HepG2 (cell line): ENCODE data around the gene SKIL. TPM values are rescaled to one million over a fixed set of nuclear protein-coding genes. Genes with fewer than 3 reads are reported as not detected.

Source experiments
- CENPX ChIP-seq: sonication (generic); formaldehyde crosslinking; IDR thresholded peaks from 2 replicates; pipeline ENCODE4 v1.9.0; 2021; ENCODE audit warnings: mild to moderate bottlenecking, missing genetic modification reagents, moderate library complexity
- EEA1 ChIP-seq: sonication (generic); formaldehyde crosslinking; IDR thresholded peaks from 2 replicates; pipeline ENCODE4 v1.5.1; 2020; ENCODE audit warnings: mild to moderate bottlenecking, missing genetic modification reagents, borderline replicate concordance
- FOXP1 ChIP-seq, 2 experiments: fragments of 450-650 bp in 1 of 2; IDR thresholded peaks; 2 replicates each; pipeline ENCODE4 v1.6.1; 2017 to 2018; ENCODE audit warnings: antibody characterized with exemption in 1 of 2
- MBNL3 ChIP-seq: fragments of 250-450 bp; sonication (Bioruptor Pico); conservative IDR thresholded peaks from 2 replicates; pipeline ENCODE4 v1.8.0; 2022; ENCODE audit warnings: mild to moderate bottlenecking, inconsistent platforms
- MYC ChIP-seq: sonication (generic); formaldehyde crosslinking; IDR thresholded peaks from 2 replicates; pipeline ENCODE4 v1.9.0; 2021; ENCODE audit warnings: missing genetic modification reagents, borderline replicate concordance
- NFIB ChIP-seq: sonication (generic); formaldehyde crosslinking; IDR thresholded peaks from 2 replicates; pipeline ENCODE4 v1.9.0; 2021; ENCODE audit warnings: missing genetic modification reagents, mild to moderate bottlenecking, borderline replicate concordance
- NR1H2 ChIP-seq: sonication (generic); formaldehyde crosslinking; IDR thresholded peaks from 2 replicates; pipeline ENCODE4 v1.8.1; 2022; ENCODE audit warnings: low read depth, missing genetic modification reagents, borderline replicate concordance
- SOX13 ChIP-seq, 3 experiments: fragments of 450-650 bp in 1 of 3; sonication (generic) in 1 of 3; formaldehyde crosslinking in 1 of 3; IDR thresholded peaks in 2 of 3; conservative IDR thresholded peaks in 1 of 3; 2 replicates each; pipeline versions ENCODE4 v1.5.0 to v1.6.1; 2016 to 2020; ENCODE audit warnings: antibody characterized with exemption in 1 of 3, mild to moderate bottlenecking in 1 of 3, missing compliant biosample characterization in 1 of 3, missing genetic modification reagents in 1 of 3, moderate library complexity in 1 of 3
- SOX6 ChIP-seq, 2 experiments: fragments of 450-650 bp in 1 of 2; sonication (generic) in 1 of 2; formaldehyde crosslinking in 1 of 2; IDR thresholded peaks; 2 replicates each; pipeline versions ENCODE4 v1.4.0 to v1.6.1; 2017 to 2020; ENCODE audit warnings: antibody characterized with exemption in 1 of 2, mild to moderate bottlenecking in 1 of 2, missing genetic modification reagents in 1 of 2
- SYNCRIP ChIP-seq: fragments of 200-400 bp; formaldehyde crosslinking; IDR thresholded peaks from 2 replicates; pipeline ENCODE4 v1.6.1; 2018; ENCODE audit warnings: mild to moderate bottlenecking, low read depth, low read length; ENCODE audit not compliant: insufficient read depth
- ZNF777 ChIP-seq: sonication (generic); formaldehyde crosslinking; IDR thresholded peaks from 2 replicates; pipeline ENCODE4 v1.4.0; 2020; ENCODE audit warnings: missing genetic modification reagents
- ZSCAN25 ChIP-seq: sonication (generic); formaldehyde crosslinking; IDR thresholded peaks from 2 replicates; pipeline ENCODE4 v1.8.0; 2022; ENCODE audit warnings: mild to moderate bottlenecking, missing genetic modification reagents
- polyA plus RNA-seq, 8 experiments: library from polyadenylated mRNA; depleted of rRNA in 3 of 8; stranded (reverse) in 7 of 8; unstranded in 1 of 8; fragments of >200 nt; fragmentation: Illumina TruSeq in 4 of 8; extraction: Trizol in 4 of 8; gene quantifications; 2 replicates each; pipeline versions ENCODE4 v1.2.1 to v1.2.3, GENCODE V29; 2011 to 2016; ENCODE audit warnings: low read depth in 4 of 8, missing spikeins in 1 of 8, mixed read lengths in 1 of 8; ENCODE audit not compliant: insufficient read depth in 1 of 8
- total RNA-seq, 5 experiments: library from RNA; depleted of rRNA; stranded (reverse); fragments of >200 nt; fragmentation: Illumina TruSeq; extraction: Trizol; gene quantifications; 2 replicates each; pipeline ENCODE4 v1.2.3, GENCODE V29; 2016; ENCODE audit warnings: low read depth in 1 of 5
- TF ChIP-seq, protein P1 (sequence below): conservative IDR thresholded peaks from 2 replicates; pipeline ENCODE4 v1.6.1; 2018; ENCODE audit warnings: missing genetic modification reagents
- TF ChIP-seq, protein P2 (sequence below), 2 experiments: sonication (generic) in 1 of 2; formaldehyde crosslinking in 1 of 2; IDR thresholded peaks; 2 replicates each; pipeline versions ENCODE4 v1.4.0 to v1.6.1; 2018 to 2020; ENCODE audit warnings: missing genetic modification reagents in 2 of 2, borderline replicate concordance in 1 of 2, low read depth in 1 of 2, mild to moderate bottlenecking in 1 of 2, missing biosample characterization in 1 of 2
- TF ChIP-seq, protein P3 (sequence below): sonication (generic); formaldehyde crosslinking; IDR thresholded peaks from 2 replicates; pipeline ENCODE4 v1.4.0; 2020; ENCODE audit warnings: mild to moderate bottlenecking, missing genetic modification reagents, borderline replicate concordance
- TF ChIP-seq, protein P4 (sequence below): sonication (generic); formaldehyde crosslinking; IDR thresholded peaks from 2 replicates; pipeline ENCODE4; 2020; ENCODE audit warnings: missing genetic modification reagents, mild to moderate bottlenecking, borderline replicate concordance
- TF ChIP-seq, protein P5 (sequence below): sonication (generic); formaldehyde crosslinking; IDR thresholded peaks from 2 replicates; pipeline ENCODE4 v1.4.0; 2020; ENCODE audit warnings: missing genetic modification reagents, low read depth, mild to moderate bottlenecking, borderline replicate concordance

The SKIL gene
- total and polyA plus RNA-seq, 2 of the 13 experiments (the other 11 are each of a cell fraction or from before 2014, with no cell fraction given) = 5.2 to 20.7 TPM

DNA sequence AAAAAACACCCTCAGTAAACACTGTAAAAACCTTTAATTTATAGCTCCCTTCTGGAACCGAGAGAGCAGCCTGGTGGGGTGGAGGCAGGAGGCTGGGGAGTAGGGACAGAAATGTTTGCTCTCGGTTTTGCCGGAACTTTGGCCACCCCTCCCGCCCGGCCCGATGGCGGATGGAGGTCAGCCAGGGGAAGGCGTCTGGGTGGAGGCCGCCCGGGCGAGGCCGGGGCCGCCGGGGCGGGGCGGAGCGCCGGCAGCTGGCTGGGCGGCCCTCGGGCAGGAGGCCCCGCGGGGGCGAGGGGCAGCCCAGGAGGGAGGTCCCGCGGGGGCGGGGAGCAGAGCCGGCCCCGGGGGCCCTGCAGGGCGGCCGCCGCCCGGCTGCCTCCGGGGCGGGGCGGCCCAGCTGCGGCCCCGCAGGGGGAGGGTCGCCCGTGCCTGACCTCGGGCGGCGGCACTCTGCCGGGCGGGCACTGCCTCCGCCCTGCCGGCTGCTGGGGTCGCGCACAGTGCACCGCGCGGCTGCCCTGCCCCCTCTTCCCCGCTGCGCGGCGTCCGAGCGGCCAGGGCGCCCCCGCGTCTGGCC lies 829 bp upstream of the SKIL start (continued):
- TF ChIP-seq, protein P1, sequence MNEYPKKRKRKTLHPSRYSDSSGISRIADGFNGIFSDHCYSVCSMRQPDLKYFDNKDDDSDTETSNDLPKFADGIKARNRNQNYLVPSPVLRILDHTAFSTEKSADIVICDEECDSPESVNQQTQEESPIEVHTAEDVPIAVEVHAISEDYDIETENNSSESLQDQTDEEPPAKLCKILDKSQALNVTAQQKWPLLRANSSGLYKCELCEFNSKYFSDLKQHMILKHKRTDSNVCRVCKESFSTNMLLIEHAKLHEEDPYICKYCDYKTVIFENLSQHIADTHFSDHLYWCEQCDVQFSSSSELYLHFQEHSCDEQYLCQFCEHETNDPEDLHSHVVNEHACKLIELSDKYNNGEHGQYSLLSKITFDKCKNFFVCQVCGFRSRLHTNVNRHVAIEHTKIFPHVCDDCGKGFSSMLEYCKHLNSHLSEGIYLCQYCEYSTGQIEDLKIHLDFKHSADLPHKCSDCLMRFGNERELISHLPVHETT (CRISPR knock-in tag) = no peak; the same call in 1 of the 2 replicates
- TF ChIP-seq, protein P2, sequence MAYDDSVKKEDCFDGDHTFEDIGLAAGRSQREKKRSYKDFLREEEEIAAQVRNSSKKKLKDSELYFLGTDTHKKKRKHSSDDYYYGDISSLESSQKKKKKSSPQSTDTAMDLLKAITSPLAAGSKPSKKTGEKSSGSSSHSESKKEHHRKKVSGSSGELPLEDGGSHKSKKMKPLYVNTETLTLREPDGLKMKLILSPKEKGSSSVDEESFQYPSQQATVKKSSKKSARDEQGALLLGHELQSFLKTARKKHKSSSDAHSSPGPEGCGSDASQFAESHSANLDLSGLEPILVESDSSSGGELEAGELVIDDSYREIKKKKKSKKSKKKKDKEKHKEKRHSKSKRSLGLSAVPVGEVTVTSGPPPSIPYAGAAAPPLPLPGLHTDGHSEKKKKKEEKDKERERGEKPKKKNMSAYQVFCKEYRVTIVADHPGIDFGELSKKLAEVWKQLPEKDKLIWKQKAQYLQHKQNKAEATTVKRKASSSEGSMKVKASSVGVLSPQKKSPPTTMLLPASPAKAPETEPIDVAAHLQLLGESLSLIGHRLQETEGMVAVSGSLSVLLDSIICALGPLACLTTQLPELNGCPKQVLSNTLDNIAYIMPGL (CRISPR knock-in tag; IDR thresholded peaks at IDR 0.05; ENCODE audit: borderline replicate concordance in 1 of 2, low read depth in 1 of 2) = peak in 1 of 2 experiments; percentile 50; a peak in 2 of 4 replicates
- TF ChIP-seq ZSCAN25 (CRISPR knock-in tag) (peak; percentile 21; the same call in 1 of the 2 replicates), EEA1 (no peak), CENPX (CRISPR knock-in tag) (no peak), SOX6 (IDR thresholded peaks at IDR 0.05) (no peak), SOX6 (CRISPR knock-in tag; IDR thresholded peaks at IDR 0.05) (0 out of 2 replicates have a peak, but pooled peaks have one; percentile 29), ZNF777 (CRISPR knock-in tag) (no peak), FOXP1 (IDR thresholded peaks at IDR 0.05) (no peak), FOXP1 (CRISPR knock-in tag; IDR thresholded peaks at IDR 0.05) (no peak), MBNL3 (CRISPR knock-in tag) (no peak), NR1H2 (CRISPR knock-in tag) (no peak), SOX13 (IDR thresholded peaks at IDR 0.05) (no peak), SOX13 (CRISPR knock-in tag; conservative IDR thresholded peaks at IDR 0.05 in 1 of 2, IDR thresholded peaks at IDR 0.05 in 1 of 2) (peak in 1 of 2 experiments; percentile 9; a peak in 1 of 4 replicates), MYC (CRISPR knock-in tag) (0 out of 2 replicates have a peak, but pooled peaks have one; percentile 5), SYNCRIP (no peak), NFIB (CRISPR knock-in tag) (no peak)
- TF ChIP-seq, protein P3, sequence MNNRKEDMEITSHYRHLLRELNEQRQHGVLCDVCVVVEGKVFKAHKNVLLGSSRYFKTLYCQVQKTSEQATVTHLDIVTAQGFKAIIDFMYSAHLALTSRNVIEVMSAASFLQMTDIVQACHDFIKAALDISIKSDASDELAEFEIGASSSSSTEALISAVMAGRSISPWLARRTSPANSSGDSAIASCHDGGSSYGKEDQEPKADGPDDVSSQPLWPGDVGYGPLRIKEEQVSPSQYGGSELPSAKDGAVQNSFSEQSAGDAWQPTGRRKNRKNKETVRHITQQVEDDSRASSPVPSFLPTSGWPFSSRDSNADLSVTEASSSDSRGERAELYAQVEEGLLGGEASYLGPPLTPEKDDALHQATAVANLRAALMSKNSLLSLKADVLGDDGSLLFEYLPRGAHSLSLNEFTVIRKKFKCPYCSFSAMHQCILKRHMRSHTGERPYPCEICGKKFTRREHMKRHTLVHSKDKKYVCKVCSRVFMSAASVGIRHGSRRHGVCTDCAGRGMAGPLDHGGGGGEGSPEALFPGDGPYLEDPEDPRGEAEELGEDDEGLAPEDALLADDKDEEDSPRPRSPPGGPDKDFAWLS (CRISPR knock-in tag) = no peak
- TF ChIP-seq, protein P4, sequence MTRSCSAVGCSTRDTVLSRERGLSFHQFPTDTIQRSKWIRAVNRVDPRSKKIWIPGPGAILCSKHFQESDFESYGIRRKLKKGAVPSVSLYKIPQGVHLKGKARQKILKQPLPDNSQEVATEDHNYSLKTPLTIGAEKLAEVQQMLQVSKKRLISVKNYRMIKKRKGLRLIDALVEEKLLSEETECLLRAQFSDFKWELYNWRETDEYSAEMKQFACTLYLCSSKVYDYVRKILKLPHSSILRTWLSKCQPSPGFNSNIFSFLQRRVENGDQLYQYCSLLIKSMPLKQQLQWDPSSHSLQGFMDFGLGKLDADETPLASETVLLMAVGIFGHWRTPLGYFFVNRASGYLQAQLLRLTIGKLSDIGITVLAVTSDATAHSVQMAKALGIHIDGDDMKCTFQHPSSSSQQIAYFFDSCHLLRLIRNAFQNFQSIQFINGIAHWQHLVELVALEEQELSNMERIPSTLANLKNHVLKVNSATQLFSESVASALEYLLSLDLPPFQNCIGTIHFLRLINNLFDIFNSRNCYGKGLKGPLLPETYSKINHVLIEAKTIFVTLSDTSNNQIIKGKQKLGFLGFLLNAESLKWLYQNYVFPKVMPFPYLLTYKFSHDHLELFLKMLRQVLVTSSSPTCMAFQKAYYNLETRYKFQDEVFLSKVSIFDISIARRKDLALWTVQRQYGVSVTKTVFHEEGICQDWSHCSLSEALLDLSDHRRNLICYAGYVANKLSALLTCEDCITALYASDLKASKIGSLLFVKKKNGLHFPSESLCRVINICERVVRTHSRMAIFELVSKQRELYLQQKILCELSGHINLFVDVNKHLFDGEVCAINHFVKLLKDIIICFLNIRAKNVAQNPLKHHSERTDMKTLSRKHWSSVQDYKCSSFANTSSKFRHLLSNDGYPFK (CRISPR knock-in tag) = no peak
- TF ChIP-seq, protein P5, sequence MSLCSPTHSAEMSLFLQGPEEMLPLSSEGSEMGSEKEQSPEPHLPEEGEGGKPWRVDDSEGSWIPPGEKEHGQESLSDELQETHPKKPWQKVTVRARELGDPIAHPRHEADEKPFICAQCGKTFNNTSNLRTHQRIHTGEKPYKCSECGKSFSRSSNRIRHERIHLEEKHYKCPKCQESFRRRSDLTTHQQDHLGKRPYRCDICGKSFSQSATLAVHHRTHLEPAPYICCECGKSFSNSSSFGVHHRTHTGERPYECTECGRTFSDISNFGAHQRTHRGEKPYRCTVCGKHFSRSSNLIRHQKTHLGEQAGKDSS (CRISPR knock-in tag) = no peak
